A172 (cell line): Measurements from ENCODE around the gene HIGD1A. TPM values are rescaled to one million over a fixed set of nuclear protein-coding genes. Genes with fewer than 3 reads are reported as not detected.

Source experiments
- DNase-seq: peaks from one replicate; pipeline ENCODE4 v3.0.0-alpha.2; 2015; ENCODE audit warnings: low spot score
- total RNA-seq: library from RNA; depleted of rRNA; stranded (reverse); fragments of >200 nt; shearing (Covaris generic); gene quantifications from 2 replicates; pipeline ENCODE4 v1.2.3, GENCODE V29; 2014; rRNA removed

HIGD1A gene
- total RNA-seq, 1 experiment from 2014 or later, result 249 TPM

DNA sequence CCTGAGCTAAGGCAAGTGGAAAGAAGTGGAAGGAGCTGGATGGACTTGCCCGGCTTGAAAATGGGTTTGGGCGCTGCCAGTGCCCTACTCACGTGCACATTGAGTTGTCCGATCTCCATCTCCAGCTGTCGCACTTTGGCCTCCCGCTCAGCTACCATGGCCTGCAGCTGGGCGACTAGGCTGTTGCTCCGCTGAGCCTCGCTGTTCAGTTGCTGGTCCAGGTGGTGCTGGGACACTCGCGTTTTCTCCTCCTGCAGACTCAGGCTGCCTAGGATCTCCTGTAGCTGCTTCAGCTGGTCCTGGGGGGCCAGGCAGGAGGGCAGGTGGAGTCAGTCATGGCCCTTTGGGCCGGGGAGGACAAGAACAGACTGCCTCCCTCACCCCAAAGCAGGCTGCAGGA lies 68.7 kb downstream of the HIGD1A start:
- no peak for DNase-seq

DNA sequence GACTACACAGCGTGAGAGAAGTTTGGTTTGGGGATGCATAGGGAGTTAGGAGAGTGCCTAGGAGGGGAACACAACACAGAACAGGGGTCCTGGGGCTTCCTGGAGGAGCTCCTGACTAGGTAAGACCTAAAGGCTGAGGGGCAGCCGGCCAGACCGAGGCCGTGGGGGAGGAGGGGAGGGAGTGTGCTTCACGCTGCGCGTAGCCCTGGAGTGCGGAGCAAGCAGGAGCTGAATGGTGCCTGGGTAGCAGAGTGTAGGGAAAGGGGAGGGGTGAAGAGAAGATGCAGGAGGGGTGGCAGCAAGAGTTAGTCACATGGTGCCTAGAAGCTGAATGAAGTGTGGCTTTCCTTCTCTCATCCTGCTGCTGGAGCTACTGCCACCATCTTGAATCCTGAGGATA lies 69.3 kb downstream of the HIGD1A start:
- no peak for DNase-seq

- DNase-seq, result no peak
Observed at GRCh38 chr3:42734263-42734860, 69.9 kb downstream of the HIGD1A start.

- DNase-seq, result no peak
Observed at GRCh38 chr3:42733501-42734262, 70.6 kb downstream of the HIGD1A start.

Other genes starting within 250 kb of the HIGD1A start
- gene SEC22C, start 222.5 kb downstream of the HIGD1A start, total RNA-seq, result 77.4 and 84.5 TPM in 2 replicates
- gene SS18L2, start 213.6 kb downstream of the HIGD1A start, total RNA-seq, result 33.2 and 37.8 TPM in 2 replicates
- 22.9 and 23.8 TPM in 2 replicates for gene NKTR, start 203.8 kb downstream of the HIGD1A start, total RNA-seq
- gene ZBTB47, start 150.8 kb downstream of the HIGD1A start, total RNA-seq, result 16.7 and 17.9 TPM in 2 replicates
- not detected in 2 replicates for gene KLHL40, start 119.0 kb downstream of the HIGD1A start, total RNA-seq
- gene HHATL, start 101.7 kb downstream of the HIGD1A start, total RNA-seq, result not detected in 2 replicates
- gene CCDC13, start 31.2 kb downstream of the HIGD1A start, total RNA-seq, result 0.02 TPM in 1 of 2 replicates, not detected in the other
- not detected in 2 replicates for gene ACKR2, start 5.0 kb upstream of the HIGD1A start, total RNA-seq
- not detected in 2 replicates for gene CYP8B1, start 71.4 kb upstream of the HIGD1A start, total RNA-seq
- not detected in 2 replicates for gene ZNF662, start 101.7 kb upstream of the HIGD1A start, total RNA-seq
- not detected in 2 replicates for gene GASK1A, start 174.8 kb upstream of the HIGD1A start, total RNA-seq